IPS DF 4.7 (cell line): ENCODE data around the gene CCDC82.

Source experiments
- DNase-seq: peaks from one replicate; pipeline ENCODE4 v3.0.0-alpha.2; 2013; ENCODE audit warnings: low spot score; ENCODE audit errors: extremely low read depth

CCDC82 gene

GRCh38 chr11:96365493-96365892 is 24.2 kb downstream of the CCDC82 start:
- DNase-seq = no peak

- no peak for DNase-seq
Observed at GRCh38 chr11:96361778-96362177, 27.9 kb downstream of the CCDC82 start.

- no peak for DNase-seq
Observed at GRCh38 chr11:96358321-96358720, 31.4 kb downstream of the CCDC82 start.

GRCh38 chr11:96357794-96358193 is 31.9 kb downstream of the CCDC82 start:
- DNase-seq = no peak

- no peak for DNase-seq
Observed at GRCh38 chr11:96356848-96357247, 32.9 kb downstream of the CCDC82 start.

GRCh38 chr11:96342961-96343711 is 46.6 kb downstream of the CCDC82 start, which contains the start of gene MAML2:
Gene MAML2 (minus strand): TSS chr11:96343195. CDS start chr11:96341895, 1,300 bp downstream.
- peak; percentile 68 for DNase-seq

GRCh38 chr11:96342014-96342960 is 47.4 kb downstream of the CCDC82 start:
- DNase-seq = no peak

GRCh38 chr11:96341211-96342013 is 48.3 kb downstream of the CCDC82 start:
- no peak for DNase-seq

- no peak for DNase-seq
Observed at GRCh38 chr11:96340555-96340885, 49.2 kb downstream of the CCDC82 start.

GRCh38 chr11:96339706-96340554 is 49.8 kb downstream of the CCDC82 start:
- DNase-seq = no peak

GRCh38 chr11:96338910-96339705 is 50.6 kb downstream of the CCDC82 start:
- no peak for DNase-seq

- DNase-seq = no peak
Observed at GRCh38 chr11:96337541-96338431, 51.9 kb downstream of the CCDC82 start.

GRCh38 chr11:96335388-96335787 is 54.3 kb downstream of the CCDC82 start:
- no peak for DNase-seq

- no peak for DNase-seq
Observed at GRCh38 chr11:96334219-96334618, 55.5 kb downstream of the CCDC82 start.

GRCh38 chr11:96333191-96333719 is 56.5 kb downstream of the CCDC82 start:
- DNase-seq = no peak

GRCh38 chr11:96332126-96332771 is 57.5 kb downstream of the CCDC82 start:
- DNase-seq = no peak

GRCh38 chr11:96331699-96332116 is 58.0 kb downstream of the CCDC82 start:
- DNase-seq = no peak

- no peak for DNase-seq
Observed at GRCh38 chr11:96330511-96330859, 59.2 kb downstream of the CCDC82 start.
